SK-N-SH (cell line): ENCODE results near the gene UGDH. TPM values are rescaled to one million over a fixed set of nuclear protein-coding genes. Genes with fewer than 3 reads are reported as not detected.

ENCODE experiments used
- CTCF ChIA-PET: fragments of 300-600, 350-600 bp; formaldehyde crosslinking; extraction: SDS; loops from one replicate; lab custom pipeline; 2021; lab: Yijun Ruan, JAX
- POLR2A ChIA-PET: fragments of 350-600 bp; sonication (Branson Sonifier 250); formaldehyde crosslinking; extraction: SDS; loops from one replicate; lab custom pipeline; 2020; ENCODE audit warnings: antibody characterized with exemption, inconsistent platforms; lab: Yijun Ruan, JAX
- DNase-seq: peaks from one replicate; pipeline ENCODE4 v3.0.0; 2012
- H2AFZ ChIP-seq: fragments of 200-600 bp; sonication (generic); 2 replicates; pipeline ENCODE4 v1.8.1; 2016; ENCODE audit warnings: antibody characterized with exemption, mild to moderate bottlenecking, low read depth
- H3F3A ChIP-seq: fragments of 200-600 bp; sonication (generic); replicated peaks from 2 replicates; pipeline ENCODE3; 2016; ENCODE audit warnings: antibody characterized with exemption, mild to moderate bottlenecking; ENCODE audit not compliant: insufficient read depth
- H3K27ac ChIP-seq, 2 experiments: fragments of 200-500 bp in 1 of 2; fragments of 200-600 bp in 1 of 2; sonication (Bioruptor generic) in 1 of 2; sonication (generic), shearing (Covaris generic) in 1 of 2; 2 replicates each; pipeline versions ENCODE4 v1.5.1 to v1.6.1; 2014 to 2016; ENCODE audit warnings: low read depth in 2 of 2, inconsistent platforms in 1 of 2, low read length in 1 of 2, mild to moderate bottlenecking in 1 of 2, mixed read lengths in 1 of 2
- H3K27me3 ChIP-seq: fragments of 200-600 bp; sonication (generic), shearing (Covaris generic); 2 replicates; pipeline ENCODE4 v1.6.1; 2016; ENCODE audit warnings: mixed run types; ENCODE audit not compliant: insufficient read depth
- H3K36me3 ChIP-seq, 2 experiments: fragments of 200-500 bp in 1 of 2; fragments of 200-600 bp in 1 of 2; sonication (Bioruptor generic) in 1 of 2; sonication (generic) in 1 of 2; replicated peaks in 1 of 2; 2 replicates each; pipeline versions ENCODE3 to v1.5.1; 2014 to 2016; ENCODE audit warnings: low read length in 1 of 2, mild to moderate bottlenecking in 1 of 2; ENCODE audit not compliant: insufficient read depth in 2 of 2, control insufficient read depth in 1 of 2
- H3K4me1 ChIP-seq, 2 experiments: fragments of 200-500 bp in 1 of 2; fragments of 200-600 bp in 1 of 2; sonication (Bioruptor generic) in 1 of 2; sonication (generic), shearing (Covaris generic) in 1 of 2; 2 replicates each; pipeline versions ENCODE4 v1.5.1 to v1.6.1; 2014 to 2016; ENCODE audit warnings: low read depth in 1 of 2, low read length in 1 of 2, mixed run types in 1 of 2; ENCODE audit not compliant: insufficient read depth in 2 of 2, control insufficient read depth in 1 of 2
- H3K4me2 ChIP-seq: fragments of 200-600 bp; sonication (generic), shearing (Covaris generic); 2 replicates; pipeline ENCODE4 v1.6.1; 2017; ENCODE audit warnings: mixed run types
- H3K4me3 ChIP-seq, 2 experiments: fragments of 200-500 bp in 1 of 2; fragments of 200-600 bp in 1 of 2; sonication (Bioruptor generic) in 1 of 2; sonication (generic), shearing (Covaris generic) in 1 of 2; 2 replicates each; pipeline versions ENCODE4 v1.5.1 to v1.8.1; 2014 to 2016; ENCODE audit warnings: low read depth in 2 of 2, inconsistent platforms in 1 of 2, low read length in 1 of 2, mild to moderate bottlenecking in 1 of 2, mixed read lengths in 1 of 2, moderate library complexity in 1 of 2
- H3K79me2 ChIP-seq: fragments of 200-600 bp; sonication (generic); 2 replicates; pipeline ENCODE4 v1.8.1; 2017; ENCODE audit warnings: mild to moderate bottlenecking; ENCODE audit not compliant: insufficient read depth
- H3K9ac ChIP-seq: fragments of 200-600 bp; sonication (generic); 2 replicates; pipeline ENCODE4 v1.6.1; 2017; ENCODE audit warnings: mixed run types
- H3K9me2 ChIP-seq: fragments of 200-600 bp; sonication (generic); 2 replicates; pipeline ENCODE4 v1.6.1; 2017; ENCODE audit warnings: mixed run types
- H3K9me3 ChIP-seq: fragments of 200-600 bp; sonication (generic); 2 replicates; pipeline ENCODE4 v1.6.1; 2017; ENCODE audit warnings: mixed run types, mild to moderate bottlenecking, moderate library complexity
- H4K20me1 ChIP-seq: fragments of 200-600 bp; sonication (generic); 2 replicates; pipeline ENCODE4 v1.6.1; 2017; ENCODE audit warnings: mild to moderate bottlenecking, mixed run types; ENCODE audit not compliant: insufficient read depth
- CTCF ChIP-seq: fragments of 200-600 bp; sonication (generic); IDR thresholded peaks from 2 replicates; pipeline ENCODE4 v1.6.1; 2017; ENCODE audit warnings: antibody characterized with exemption, mild to moderate bottlenecking, moderate library complexity
- ELF1 ChIP-seq: IDR thresholded peaks from 2 replicates; pipeline ENCODE4 v1.4.0; 2012
- EZH2phosphoT487 ChIP-seq: fragments of 200-600 bp; sonication (generic); IDR thresholded peaks from 2 replicates; pipeline ENCODE4 v1.6.1; 2017; ENCODE audit warnings: low read depth, mixed run types, mild to moderate bottlenecking, antibody characterized with exemption, moderate library complexity, borderline replicate concordance
- GATA2 ChIP-seq: sonication (generic); formaldehyde crosslinking; IDR thresholded peaks from 2 replicates; pipeline ENCODE4 v1.5.0; 2020; ENCODE audit warnings: mild to moderate bottlenecking, missing genetic modification reagents
- IRF3 ChIP-seq: fragments of 150-350 bp; IDR thresholded peaks from 2 replicates; pipeline ENCODE4 v1.6.1; 2016; ENCODE audit warnings: mild to moderate bottlenecking, low read depth, low read length
- JUND ChIP-seq: IDR thresholded peaks from 2 replicates; pipeline ENCODE4 v1.4.0; 2012
- NFIC ChIP-seq: IDR thresholded peaks from 2 replicates; pipeline ENCODE4 v1.4.0; 2012; ENCODE audit warnings: borderline replicate concordance
- NRF1 ChIP-seq: IDR thresholded peaks from 2 replicates; pipeline ENCODE4 v1.6.1; 2012; ENCODE audit warnings: low read depth, mild to moderate bottlenecking, low read length
- PBX3 ChIP-seq: IDR thresholded peaks from 2 replicates; pipeline ENCODE4; 2012
- REST ChIP-seq: IDR thresholded peaks from 2 replicates; pipeline ENCODE4 v1.6.1; 2012; ENCODE audit warnings: mild to moderate bottlenecking, low read depth, low read length, moderate library complexity
- TAF1 ChIP-seq: IDR thresholded peaks from 2 replicates; pipeline ENCODE4 v1.6.1; 2012; ENCODE audit warnings: low read depth, mild to moderate bottlenecking, low read length, moderate library complexity, borderline replicate concordance
- USF1 ChIP-seq: IDR thresholded peaks from 2 replicates; pipeline ENCODE4 v1.4.0; 2012; ENCODE audit warnings: low read depth, borderline replicate concordance
- YY1 ChIP-seq: IDR thresholded peaks from 2 replicates; pipeline ENCODE4 v1.4.0; 2012; ENCODE audit warnings: low read depth, mild to moderate bottlenecking
- WGBS: methylation state at CpG from one replicate; pipeline ENCODE4 v1.1.6; 2017; ENCODE audit warnings: low lambda C conversion rate; 5-methylcytosine and 5-hydroxymethylcytosine counted together
- polyA plus RNA-seq, 3 experiments: library from polyadenylated mRNA; depleted of rRNA; stranded (reverse); fragments of >200 nt; gene quantifications; 2 replicates each; pipeline ENCODE4 v1.2.3, GENCODE V29; 2012

The UGDH gene
- polyA plus RNA-seq, 1 of the 3 experiments (the other 2 are of a cell fraction), result 41.6 TPM

GRCh38 chr4:39571054-39571453 is 43.8 kb upstream of the UGDH start:
- Histone ChIP-seq H3K9me3 (no peaks in the 10 kb centered on the region), H3K9ac (no peak overlapping the region), H2AFZ (no peak overlapping the region), H3K27ac (no peak overlapping the region), H3K4me2 (no peak overlapping the region), H3K4me1 (no peaks in the 10 kb centered on the region), H3K27me3 (no peaks in the 10 kb centered on the region), H3K4me3 (no peak overlapping the region), H4K20me1 (no peaks in the 10 kb centered on the region), H3K9me2 (no peaks in the 10 kb centered on the region), H3K36me3 (peaks cover 0 to 4% of the 10 kb centered on the region in 2 experiments), H3F3A (peaks cover 17% of the 10 kb centered on the region), H3K79me2 (no peaks in the 10 kb centered on the region)
- POLR2A ChIA-PET, result no interaction called here
- DNase-seq, result no peak
- CTCF ChIA-PET, result no interaction called here
- TF ChIP-seq PBX3 (no peak), IRF3 (no peak), CTCF (no peak), EZH2phosphoT487 (no peak), YY1 (no peak), REST (no peak), GATA2 (CRISPR knock-in tag) (no peak), TAF1 (no peak), USF1 (no peak), JUND (no peak), NRF1 (no peak), ELF1 (no peak), NFIC (no peak)
- 93% methylated on average over 4 of the region's 4 CpGs for WGBS
